ENCODE results near the gene MEPCE.
"Not testable (repeated sequence)": the region's sequence is repeated elsewhere in the genome, so short reads cannot be mapped to it uniquely, and the experiment has no call there.

The MEPCE gene

GRCh38 chr7:100433592-100434296 is 4.1 kb downstream of the MEPCE start:
- DNase-seq (ENCODE audit: low read depth in 3 of 3), result no peak

DNA sequence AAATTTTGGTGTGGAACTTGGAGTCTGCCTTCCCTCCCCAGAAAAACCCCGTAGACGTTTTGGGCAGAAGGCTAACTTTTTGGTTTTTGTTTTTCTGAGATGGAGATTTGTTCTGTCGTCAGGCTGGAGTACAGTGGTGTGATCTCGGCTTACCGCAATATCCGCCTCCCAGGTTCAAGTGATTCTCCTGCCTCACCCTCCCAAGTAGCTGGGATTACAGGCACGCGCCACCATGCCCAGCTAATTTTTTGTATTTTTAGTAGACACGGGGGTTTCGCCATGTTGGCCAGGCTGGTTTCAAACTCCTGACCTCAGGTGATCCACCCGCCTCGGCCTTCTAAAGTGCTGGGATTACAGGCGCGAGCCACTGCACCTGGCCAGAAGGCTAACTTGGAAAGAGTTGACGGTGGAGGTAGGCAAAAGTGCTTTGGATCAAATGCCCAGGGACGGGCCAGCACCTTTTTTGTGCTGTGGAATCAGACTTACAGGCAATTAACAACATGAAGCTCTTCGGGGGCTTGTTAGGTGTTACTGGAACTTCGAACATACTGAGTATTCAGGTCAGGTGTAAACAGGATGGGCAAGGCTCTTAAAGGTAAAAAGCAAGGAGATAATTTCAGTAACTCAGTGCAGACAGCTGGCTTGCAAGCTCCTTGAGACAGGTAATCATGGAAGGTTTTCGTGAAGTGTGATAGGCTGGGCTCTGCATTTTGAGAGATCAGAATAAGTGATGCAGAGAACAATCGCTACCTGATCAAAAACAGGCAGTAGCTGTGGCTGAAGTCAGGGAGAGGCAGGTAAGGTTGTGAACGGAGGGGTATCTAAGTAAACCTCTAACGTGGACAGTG is 4.9 kb downstream of the MEPCE start:
- no peak for DNase-seq (ENCODE audit: low read depth in 3 of 3)

DNA sequence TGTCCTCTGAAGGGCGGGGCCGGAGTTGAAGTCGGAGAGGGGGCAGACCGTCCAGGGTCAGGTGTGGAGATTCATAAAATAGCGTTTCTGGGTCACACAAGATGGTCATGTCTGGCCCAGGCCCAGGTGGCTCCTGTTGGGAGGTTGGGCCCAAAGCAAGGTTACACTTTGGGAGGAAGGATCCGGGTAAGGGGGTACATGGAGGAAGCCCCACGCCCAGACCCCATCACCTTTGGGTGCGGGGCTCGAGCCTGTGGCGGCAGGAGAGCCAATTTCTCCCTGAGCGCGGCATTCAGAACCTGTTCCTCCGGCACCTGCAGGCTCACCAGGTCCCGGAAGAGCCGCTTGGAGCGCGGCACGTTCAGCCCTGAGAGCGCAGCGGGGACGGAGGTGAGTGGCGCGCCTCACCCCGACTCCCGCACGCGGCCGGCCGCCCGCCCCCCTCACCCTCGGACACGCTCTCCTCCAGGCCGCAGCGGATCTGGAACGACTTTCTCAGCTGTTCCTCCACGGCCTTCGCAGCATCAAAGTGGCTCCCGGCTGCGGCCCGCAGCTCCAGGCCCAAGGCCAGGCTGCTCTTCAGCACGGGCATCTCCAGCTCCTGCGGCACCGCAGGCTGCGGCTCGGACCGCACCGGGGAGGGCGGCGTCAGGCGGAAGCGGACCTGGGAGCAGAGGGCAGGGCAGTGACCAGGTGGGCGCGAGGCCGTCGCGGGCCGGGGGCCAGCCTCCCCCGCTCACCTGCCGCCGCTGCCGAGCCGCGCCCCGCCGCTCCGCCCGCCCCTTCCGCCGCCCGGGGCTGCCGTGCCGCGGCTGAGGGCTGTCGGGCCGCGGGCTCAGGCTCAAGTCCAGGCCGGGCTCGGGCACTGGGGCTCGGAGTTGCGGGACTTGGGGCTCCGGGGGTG is 6.0 kb downstream of the MEPCE start:
- peak in 1 of 3 experiments; percentile 45 for DNase-seq (ENCODE audit: low read depth in 3 of 3)

- no peak for DNase-seq (ENCODE audit: low read depth in 3 of 3)
Observed at GRCh38 chr7:100437150-100438100, 7.8 kb downstream of the MEPCE start.

- no peak for DNase-seq (ENCODE audit: low read depth in 3 of 3)
Observed at GRCh38 chr7:100438172-100438571, 8.5 kb downstream of the MEPCE start.

- not testable (repeated sequence) for DNase-seq (ENCODE audit: low read depth in 3 of 3)
Observed at GRCh38 chr7:100438731-100439130, 9.1 kb downstream of the MEPCE start.

DNA sequence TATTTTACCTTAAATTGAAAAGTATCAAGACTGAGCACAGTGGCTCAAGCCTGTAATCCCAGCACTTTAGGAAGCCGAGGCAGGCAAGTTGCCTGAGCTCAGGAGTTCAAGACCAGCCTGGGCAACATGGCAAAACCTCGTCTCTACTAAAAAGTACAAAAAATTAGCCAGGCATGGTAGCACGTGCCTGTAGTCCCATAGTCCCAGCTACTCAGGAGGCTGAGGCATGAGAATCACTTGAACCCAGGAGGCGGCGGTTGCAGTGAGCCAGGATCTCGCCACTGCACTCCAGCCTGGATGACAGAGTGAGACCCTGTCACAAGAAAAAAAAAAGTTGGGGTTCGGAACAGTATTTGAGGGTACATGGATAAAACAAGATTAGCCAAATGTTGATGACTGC is 9.6 kb downstream of the MEPCE start:
- DNase-seq (ENCODE audit: low read depth in 3 of 3), result not testable (repeated sequence)

- DNase-seq (ENCODE audit: low read depth in 3 of 3), result no peak
Observed at GRCh38 chr7:100441641-100442535, 12.3 kb downstream of the MEPCE start.

DNA sequence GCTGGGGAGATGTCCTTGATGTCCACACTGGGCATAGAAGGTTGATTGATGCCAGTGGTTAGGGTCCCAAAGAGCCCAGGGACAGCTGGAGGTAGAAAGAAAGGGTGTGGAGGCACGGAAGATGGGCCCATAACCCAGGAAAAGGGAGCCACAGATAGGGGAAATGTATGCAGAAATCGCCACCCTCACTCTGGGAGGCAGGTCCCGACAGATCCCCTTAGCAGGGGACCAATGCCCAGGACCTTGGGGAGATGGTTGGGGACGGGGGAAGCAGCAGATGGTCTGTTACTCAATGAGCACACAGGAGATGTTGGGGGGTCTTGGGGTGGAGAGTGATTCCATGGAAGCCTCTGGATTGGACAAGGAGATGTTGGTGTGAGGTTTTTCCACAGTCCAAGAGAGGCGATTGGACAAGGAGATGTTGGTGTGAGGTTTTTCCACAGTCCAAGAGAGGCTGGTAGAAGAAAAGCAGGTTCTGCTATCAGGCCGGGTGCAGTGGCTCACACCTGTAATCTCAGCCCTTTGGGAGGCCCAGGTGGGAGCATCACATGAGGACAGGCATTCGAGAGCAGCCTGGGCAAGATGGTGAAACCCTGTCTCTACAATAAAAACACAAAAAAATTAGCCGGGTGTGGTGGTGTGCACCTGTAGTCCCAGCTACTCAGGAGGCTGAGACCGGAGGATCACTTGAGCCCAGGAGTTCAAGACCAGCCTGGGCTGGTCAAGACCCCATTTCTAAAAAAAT is 13.6 kb downstream of the MEPCE start:
- no peak for DNase-seq (ENCODE audit: low read depth in 3 of 3)

DNA sequence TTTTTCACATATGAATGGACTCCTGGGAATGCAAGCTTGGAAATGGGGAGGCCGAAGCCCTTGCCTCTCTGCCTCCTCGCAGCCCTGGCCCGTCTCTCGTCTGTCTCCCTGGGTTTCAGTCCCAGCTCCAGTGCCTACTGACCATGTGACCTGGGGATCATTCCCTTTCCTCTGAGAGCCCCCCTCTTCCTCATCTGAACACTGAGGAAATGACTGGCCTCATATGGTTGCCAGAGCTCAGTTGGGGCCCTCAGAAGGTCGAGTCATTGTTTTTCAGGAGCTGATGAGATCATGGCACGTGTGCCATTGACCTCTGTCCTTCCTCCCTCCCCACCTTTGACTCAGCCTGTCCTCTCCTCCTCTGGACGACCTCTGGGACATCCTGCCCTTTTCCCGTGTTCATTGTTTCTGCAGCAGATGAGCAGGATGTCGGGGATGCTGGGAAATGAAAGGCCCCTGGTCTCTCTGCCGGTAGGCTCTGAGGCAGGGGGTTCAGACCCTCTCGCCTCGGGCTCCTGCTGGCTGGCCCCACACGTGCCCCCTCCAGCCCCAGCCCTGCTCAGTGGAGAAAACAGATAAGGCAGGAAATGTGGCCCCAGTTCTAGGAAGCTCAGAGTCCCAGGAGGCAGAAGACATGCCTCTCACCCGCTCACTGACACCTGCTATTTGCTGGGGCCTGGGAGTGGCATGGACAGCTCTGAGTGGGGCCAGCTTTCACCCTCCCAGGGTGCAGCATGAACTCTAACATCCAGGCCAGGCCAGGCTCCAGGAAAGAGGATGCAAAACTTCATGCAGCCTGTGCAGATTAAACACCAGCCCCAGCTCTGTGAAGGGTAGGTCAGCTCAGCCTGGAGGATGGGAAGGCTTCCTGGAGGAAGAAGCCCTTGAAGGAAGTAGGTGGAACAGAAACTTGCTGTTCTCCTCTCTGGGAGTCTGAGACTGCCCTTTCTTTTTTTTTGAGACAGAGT is 15.0 kb downstream of the MEPCE start:
- DNase-seq (ENCODE audit: low read depth in 3 of 3), result no peak

- no peak for DNase-seq (ENCODE audit: low read depth in 3 of 3)
Observed at GRCh38 chr7:100446040-100446439, 16.4 kb downstream of the MEPCE start.

- not testable (repeated sequence) for DNase-seq (ENCODE audit: low read depth in 3 of 3)
Observed at GRCh38 chr7:100447363-100447762, 17.7 kb downstream of the MEPCE start.

DNA sequence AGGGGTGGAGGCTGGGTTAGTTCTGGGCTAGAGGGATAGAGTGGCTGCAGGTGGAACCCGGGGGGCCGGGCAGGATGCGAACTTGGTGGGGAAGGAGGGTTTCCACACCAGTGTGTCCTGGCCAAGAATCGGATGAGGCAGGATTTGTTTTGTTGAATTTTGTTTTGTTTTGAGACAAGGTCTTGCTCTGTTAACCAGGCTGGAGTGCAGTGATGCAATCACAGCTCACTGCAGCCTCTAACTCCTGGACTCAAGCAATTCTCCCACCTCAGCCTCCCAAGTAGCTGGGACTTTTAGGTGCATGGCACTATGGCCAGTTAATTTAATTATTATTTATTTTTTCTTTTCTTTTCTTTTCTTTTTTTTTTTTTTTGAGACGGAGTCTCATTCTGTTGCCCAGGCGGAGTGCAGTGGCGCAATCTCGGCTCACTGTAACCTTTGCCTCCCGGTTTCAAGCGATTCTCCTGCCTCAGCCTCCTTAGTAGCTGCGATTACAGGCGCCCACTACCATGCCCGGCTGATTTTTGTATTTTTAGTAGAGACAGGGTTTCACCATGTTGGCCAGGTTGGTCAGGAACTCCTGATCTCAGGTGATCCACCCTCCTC is 19.7 kb downstream of the MEPCE start:
- no peak for DNase-seq (ENCODE audit: low read depth in 3 of 3)

- DNase-seq (ENCODE audit: low read depth in 3 of 3), result no peak
Observed at GRCh38 chr7:100452513-100452912, 22.9 kb downstream of the MEPCE start.

DNA sequence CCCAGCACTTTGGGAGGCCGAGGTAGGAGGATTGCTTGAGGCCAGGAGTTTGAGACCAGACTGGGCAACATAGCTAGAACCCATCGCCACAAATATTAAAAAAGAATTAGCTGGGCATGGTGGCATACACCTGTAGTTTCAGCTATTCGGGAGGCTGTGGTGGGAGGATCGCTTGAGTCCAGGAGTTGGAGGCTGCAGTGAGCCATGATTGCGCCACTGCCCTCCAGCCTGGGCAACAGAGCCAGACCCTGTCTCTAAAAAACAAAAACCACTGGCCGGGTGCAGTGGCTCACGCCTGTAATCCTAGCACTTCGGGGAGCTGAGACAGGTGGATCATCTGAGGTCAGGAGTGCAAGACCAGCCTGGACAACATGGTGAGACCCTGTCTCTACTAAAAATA is 24.2 kb downstream of the MEPCE start:
- DNase-seq (ENCODE audit: low read depth in 3 of 3), result not testable (repeated sequence)

DNA sequence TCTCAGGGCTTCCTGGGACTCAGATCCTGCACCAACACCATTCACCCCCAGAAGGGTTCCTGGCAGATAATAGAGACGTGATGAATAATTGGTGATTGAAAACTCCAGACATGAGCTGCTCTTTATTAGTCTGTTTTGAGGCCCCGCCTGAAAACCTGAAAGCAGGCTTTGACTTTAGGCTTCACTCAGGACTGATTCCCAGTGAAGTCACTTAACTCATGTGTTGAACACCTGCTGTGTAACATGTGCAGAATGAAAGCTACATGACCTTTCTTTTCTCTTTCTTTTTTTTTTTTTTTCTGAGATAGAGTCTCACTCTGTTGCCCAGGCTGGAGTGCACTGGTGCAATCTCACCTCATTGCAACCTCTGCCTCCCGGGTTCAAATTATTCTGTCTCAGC is 25.6 kb downstream of the MEPCE start:
- no peak for DNase-seq (ENCODE audit: low read depth in 3 of 3)

DNA sequence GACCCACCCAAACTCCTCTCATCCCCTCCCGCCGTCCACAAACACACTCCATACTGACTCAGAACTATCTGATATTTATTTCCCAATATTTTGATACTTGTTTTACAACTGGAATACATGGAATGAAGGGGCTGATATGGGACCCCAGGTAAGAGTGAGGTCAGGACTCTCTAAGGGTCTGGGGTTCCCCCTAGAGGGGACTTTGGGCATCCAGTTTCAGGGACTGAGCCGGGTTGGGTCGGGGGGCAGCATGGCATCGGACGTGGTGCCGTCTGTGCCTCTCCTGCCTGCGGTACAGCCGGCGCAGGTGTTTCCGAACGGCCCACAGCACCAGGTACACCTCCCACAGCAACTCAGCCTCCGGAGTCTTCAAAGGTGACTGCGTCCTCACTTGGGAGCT is 26.9 kb downstream of the MEPCE start:
- DNase-seq (ENCODE audit: low read depth in 3 of 3), result no peak

- no peak for DNase-seq (ENCODE audit: low read depth in 3 of 3)
Observed at GRCh38 chr7:100457033-100457432, 27.4 kb downstream of the MEPCE start.
